HG03354 (cell line): Measurements from ENCODE around the gene N4BP2.
"Not testable (repeated sequence)": the region's sequence is repeated elsewhere in the genome, so short reads cannot be mapped to it uniquely, and the experiment has no call there.

Source experiments
- ATAC-seq: cut with Tn5 transposase; IDR thresholded peaks from one replicate; pipeline ENCODE4 v1.9.1; 2021; ENCODE audit warnings: mild to moderate bottlenecking; ENCODE audit not compliant: unreplicated experiment, poor library complexity, severe bottlenecking

N4BP2 gene

GRCh38 chr4:40070387-40070786, 13.7 kb downstream of the N4BP2 start:
- ATAC-seq, result no peak

GRCh38 chr4:40086421-40086820, 29.8 kb downstream of the N4BP2 start:
- no peak for ATAC-seq

DNA sequence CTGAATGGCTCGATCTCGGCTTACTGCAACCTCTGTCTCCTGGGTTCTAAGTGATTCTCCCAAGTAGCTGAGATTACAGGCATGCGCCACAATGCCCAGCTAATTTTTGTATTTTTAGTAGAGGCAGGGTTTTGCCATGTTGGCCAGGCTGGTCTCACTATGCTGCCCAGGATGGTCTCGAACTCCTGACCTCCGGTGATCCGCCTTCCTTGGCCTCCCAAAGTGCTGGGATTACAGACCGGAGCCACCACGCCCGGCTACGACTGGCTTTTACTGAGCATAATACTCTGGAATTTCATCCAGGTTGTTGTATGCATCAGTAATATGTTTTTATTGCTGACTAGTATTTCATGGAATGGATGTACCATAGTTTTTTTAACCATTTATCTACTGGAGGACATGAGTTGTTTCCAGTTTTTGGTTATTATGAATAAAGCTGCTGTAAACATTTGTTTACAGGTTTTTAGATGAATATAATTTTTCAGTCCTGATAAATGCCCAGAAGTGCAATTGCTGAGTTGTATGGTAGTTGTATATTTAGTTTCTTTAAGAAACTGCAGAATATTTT, 31.2 kb downstream of the N4BP2 start:
- no peak for ATAC-seq

DNA sequence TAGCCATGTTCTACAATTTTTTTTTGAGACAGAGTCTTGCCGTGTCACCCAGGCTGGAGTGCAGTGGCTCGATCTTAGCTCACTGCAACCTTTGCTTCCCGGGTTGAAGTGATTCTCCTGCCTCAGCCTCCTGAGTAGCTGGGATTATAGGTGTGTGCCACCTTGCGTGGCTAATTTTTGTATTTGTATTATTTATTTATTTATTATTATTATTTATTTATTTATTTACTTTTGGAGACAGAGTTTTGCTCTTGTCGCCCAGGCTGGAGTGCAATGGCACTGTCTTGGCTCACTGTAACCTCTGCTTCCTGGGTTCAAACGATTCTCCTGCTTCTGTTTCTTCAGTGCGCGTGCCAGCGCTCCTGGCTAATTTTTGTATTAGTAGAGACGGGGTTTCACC, 36.8 kb downstream of the N4BP2 start:
- not testable (repeated sequence) for ATAC-seq

- ATAC-seq, result no peak
Measured at GRCh38 chr4:40099010-40099409, 42.4 kb downstream of the N4BP2 start.

- ATAC-seq, result not testable (repeated sequence)
Measured at GRCh38 chr4:40107150-40107549, 50.5 kb downstream of the N4BP2 start.

GRCh38 chr4:40112027-40112792, 55.6 kb downstream of the N4BP2 start:
- ATAC-seq, result no peak

DNA sequence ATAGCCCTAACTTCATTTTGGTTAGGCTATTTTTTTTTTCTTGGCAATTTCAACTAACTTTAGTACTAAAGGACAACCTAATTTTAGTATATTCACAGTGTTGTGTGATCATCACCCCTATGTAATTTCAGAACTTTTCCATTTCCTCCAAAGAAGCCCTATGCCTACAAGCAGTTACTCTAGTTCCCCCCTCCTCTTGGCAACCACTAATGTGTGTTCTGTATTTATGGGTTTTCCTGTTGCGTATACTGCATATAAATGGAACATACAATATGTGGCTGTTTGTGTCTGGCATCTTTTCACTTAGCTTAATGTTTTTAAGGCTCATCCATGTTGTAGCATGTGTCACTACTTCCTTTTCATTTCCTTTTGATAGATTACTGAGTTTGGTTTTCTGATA, 57.6 kb downstream of the N4BP2 start:
- no peak for ATAC-seq

DNA sequence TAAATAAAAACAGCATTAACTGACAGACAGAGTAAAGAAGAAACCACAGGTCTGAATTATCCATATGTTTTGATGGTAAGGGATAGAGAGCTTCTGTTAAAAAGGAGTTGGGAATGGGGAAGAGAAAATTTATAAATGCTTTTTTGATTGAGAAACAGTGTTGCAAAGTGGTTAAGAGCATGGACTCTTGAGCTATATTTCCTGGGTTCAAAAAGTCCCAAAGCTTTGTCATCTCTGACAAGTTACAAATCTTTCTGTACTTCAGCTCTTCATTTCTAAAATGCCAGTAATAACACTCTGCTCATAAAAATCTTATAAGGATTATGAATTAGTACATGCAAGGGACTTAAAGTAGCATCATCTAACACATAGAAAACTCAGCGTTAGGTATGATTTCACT, 62.2 kb downstream of the N4BP2 start:
- no peak for ATAC-seq

- ATAC-seq, result no peak
Measured at GRCh38 chr4:40119344-40119743, 62.7 kb downstream of the N4BP2 start.

DNA sequence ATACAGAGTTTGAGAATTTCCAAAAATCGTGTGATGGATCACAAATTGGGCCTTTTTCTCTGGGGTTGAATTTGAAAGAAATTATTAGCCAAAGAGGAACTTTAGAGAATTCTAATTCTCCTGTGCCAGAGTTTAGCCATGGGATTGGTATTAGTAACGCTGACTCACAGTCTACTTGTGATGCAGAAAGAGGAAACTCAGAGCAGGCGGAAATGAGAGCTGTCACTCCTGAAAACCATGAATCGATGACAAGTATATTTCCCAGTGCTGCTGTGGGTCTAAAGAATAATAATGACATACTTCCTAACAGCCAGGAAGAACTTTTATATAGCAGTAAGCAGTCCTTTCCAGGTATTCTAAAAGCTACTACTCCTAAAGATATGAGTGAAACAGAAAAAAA, 64.9 kb downstream of the N4BP2 start:
- no peak for ATAC-seq

DNA sequence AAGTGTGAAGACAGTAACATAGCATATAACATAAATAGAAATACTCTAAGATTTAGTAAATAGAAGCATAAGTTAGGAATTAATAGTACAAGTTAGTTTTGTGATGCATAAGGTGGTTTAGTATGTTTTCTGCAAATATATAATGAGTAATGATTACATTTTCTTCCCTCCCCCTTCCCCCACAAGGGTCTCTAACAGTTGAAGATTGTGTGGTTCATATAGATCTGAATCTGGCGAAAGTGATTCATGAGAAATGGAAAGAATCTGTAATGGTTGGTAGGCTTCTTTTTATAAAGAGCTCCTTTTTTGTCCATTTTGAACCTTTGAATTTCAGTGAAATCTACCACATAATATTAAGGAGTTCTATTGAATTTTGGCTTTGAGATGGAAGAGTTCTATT, 66.3 kb downstream of the N4BP2 start:
- no peak for ATAC-seq

GRCh38 chr4:40124690-40125089, 68.0 kb downstream of the N4BP2 start:
- no peak for ATAC-seq

DNA sequence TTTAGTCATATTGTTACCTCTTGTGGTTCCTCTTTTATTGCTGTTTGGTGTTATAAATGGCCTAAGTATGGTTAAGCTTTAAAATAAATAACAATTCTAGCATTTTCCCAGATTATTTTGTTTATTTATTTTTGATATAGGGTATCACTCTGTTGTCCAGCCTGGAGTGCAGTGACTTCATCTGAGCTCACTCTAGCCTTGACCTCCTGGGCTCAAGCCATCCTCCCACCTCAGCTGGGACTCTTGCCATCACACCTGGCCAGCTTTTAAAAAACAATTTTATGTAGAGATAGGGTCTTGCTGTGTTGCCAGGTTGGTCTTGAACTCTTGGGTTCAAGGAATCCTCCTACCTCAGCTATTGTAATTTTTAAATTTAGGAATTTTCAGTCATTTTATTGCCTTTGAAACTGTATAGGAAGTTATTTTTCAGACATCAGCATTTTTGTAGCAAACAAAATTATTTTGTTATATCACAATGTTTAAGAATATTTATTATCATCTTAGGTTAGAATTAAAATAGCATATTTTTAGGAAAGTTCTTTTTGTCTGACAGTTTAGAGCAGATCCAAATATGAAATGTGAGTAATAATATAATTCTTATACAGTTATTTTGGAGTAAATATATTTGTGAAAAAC, 73.9 kb downstream of the N4BP2 start:
- ATAC-seq, result no peak

DNA sequence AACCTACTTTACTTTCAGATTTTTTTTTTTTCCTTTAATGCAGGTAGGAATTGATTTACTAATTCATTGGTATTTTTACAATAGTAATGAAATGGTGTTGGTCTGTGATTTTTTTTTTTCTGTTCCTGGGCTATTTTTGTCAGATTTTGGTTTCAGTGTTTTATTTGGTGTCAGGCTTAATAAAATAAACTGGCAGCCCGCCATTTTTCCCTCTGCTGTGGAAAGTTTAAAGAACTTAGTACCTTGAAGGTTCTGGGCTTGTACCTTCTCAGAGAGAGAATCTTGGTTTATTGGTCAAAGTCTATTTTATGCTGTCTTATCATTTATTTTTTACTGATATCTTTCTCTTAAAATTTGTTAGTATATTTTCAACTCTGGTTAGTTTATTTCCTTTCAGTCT, 76.2 kb downstream of the N4BP2 start:
- ATAC-seq, result no peak

GRCh38 chr4:40134206-40134917, 77.7 kb downstream of the N4BP2 start:
- no peak for ATAC-seq

DNA sequence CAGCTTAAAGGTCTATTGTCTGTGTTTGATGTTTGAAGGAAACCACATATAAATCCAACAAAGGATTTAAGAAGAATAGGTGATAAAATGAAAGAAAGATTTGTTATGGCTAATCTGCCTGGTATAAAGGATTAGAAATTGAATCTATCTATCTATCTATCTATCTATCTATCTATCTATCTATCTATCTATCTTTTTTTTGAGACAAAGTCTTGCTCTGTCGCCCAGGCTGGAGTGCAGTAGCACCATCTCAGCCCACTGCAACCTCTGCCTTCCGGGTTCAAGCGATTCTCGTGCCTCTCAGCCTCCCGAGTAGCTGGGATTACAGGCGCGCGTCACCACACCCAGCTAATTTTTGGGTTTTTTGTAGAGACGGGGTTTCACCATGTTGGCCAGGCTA, 79.6 kb downstream of the N4BP2 start:
- ATAC-seq, result not testable (repeated sequence)

DNA sequence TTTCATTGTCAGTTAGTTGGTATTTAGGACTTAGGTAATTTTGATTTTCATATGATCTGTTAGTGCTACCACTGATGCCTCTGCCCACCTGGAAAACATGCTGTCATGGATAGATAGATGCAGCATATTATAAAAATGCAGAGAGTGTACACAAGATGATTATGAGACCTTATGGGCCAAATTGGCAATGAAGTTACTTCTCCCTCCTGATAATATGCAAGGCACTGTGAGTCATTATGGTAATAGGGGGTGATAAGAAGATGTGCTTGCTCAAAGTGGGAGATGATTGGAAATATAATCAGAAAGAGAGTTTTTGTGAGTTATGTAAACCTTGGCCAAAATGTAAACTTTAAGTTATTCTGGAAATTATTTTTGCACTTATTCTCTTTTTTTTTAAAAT, 83.5 kb downstream of the N4BP2 start:
- no peak for ATAC-seq

- ATAC-seq, result not testable (repeated sequence)
Measured at GRCh38 chr4:40140597-40140996, 83.9 kb downstream of the N4BP2 start.

DNA sequence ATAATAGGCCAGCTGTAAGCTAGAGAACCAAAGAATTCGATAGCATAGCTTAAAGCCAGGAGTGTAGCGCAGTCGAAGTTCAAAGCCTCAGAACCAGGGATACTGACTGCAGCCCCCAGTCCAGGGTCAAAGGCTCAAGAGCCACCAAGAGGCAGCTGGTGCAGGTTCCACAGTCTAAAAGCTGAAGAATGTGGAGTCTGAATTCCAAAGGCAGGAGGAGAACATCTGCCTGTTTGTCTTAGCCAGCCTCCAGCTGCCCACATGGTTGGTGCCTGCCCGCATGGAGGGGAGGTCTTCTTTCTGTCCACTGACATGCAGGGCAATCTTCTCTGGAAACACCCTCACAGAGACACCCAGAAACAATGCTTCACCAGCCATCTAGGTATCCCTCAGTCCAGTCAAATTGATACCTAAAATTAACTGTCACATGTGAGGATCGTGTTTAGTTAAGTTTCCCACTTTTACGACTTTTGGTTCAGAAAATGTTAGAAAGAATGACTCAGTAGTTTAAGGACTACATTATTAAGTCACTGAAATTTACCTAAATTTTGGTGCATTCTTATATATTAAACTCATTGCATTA, 87.4 kb downstream of the N4BP2 start:
- no peak for ATAC-seq
